ENCODE data around the gene STAT3. TPM values are rescaled to one million over a fixed set of nuclear protein-coding genes. Genes with fewer than 3 reads are reported as not detected.
"Not testable (repeated sequence)": the region's sequence is repeated elsewhere in the genome, so short reads cannot be mapped to it uniquely, and the experiment has no call there.

The STAT3 gene
- total and polyA plus RNA-seq, 2 experiments from 2014 or later, result 84.1 to 112 TPM

DNA sequence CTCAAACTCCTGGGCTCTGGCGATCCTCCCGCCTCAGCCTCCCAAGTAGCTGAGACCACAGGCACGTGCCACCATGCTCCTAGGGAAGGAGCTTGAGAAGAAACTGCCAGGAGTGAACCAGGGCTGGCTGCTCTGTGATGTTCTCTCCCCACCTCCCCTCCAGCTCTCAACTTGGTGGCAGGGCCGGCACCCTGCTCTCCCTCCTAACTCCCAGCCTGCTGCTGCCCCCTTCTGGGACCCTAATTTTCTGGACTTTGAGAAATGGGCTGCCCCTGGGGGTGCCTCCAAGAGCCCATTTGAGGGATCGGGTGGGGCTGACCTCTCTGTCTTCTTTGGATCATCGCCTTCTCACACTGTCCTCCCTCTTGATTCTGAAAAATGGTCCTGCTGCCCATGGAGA is 14.9 kb upstream of the STAT3 start:
- peaks cover 78% of the 10 kb centered on the region for H3K79me2 ChIP-seq (ENCODE audit: insufficient read depth)
- no peaks in the 10 kb centered on the region for H3K9me2 ChIP-seq (ENCODE audit: insufficient read depth)
- H3K4me1 ChIP-seq (ENCODE audit: insufficient read depth), result peaks cover 64% of the 10 kb centered on the region
- peaks cover 86% of the 10 kb centered on the region for H3F3A ChIP-seq (ENCODE audit: insufficient read depth)
- H4K20me1 ChIP-seq (ENCODE audit: insufficient read depth), result peaks cover 25% of the 10 kb centered on the region; the same call in 1 of the 2 replicates
- H3K9me3 ChIP-seq (ENCODE audit: low read depth), result no peaks in the 10 kb centered on the region
- no peak for DNase-seq
- no peaks in the 10 kb centered on the region for H3K27me3 ChIP-seq (replicated peaks; ENCODE audit: insufficient read depth)
- no peak overlapping the region for H3K4me3 ChIP-seq
- TF ChIP-seq EZH2phosphoT487 (IDR thresholded peaks at IDR 0.05; ENCODE audit: insufficient read depth, low read depth), result no peak
- no peak for TF ChIP-seq EZH2 (IDR thresholded peaks at IDR 0.05; ENCODE audit: insufficient read depth, poor library complexity, severe bottlenecking)
- no peak overlapping the region for H3K4me2 ChIP-seq (ENCODE audit: unreplicated experiment)
- peak overlapping the region; percentile 77 for H3K27ac ChIP-seq
- peak overlapping the region; percentile 20; the same call in 1 of the 2 replicates for H3K9ac ChIP-seq
- in situ Hi-C loops (cut with MboI), result loop anchor here (10.0 kb wide), 1 partner anchor 78 kb away; no protein-coding TSS in a partner anchor
- H3K36me3 ChIP-seq (ENCODE audit: low read depth), result peaks cover 26% of the 10 kb centered on the region
- 73 to 82% methylated on average over 6 of the region's 6 CpGs for WGBS, 2 experiments (ENCODE audit: low coverage in 1 of 2, low lambda C conversion rate in 2 of 2, missing lambda C conversion rate in 2 of 2)
- no peak overlapping the region for H2AFZ ChIP-seq

DNA sequence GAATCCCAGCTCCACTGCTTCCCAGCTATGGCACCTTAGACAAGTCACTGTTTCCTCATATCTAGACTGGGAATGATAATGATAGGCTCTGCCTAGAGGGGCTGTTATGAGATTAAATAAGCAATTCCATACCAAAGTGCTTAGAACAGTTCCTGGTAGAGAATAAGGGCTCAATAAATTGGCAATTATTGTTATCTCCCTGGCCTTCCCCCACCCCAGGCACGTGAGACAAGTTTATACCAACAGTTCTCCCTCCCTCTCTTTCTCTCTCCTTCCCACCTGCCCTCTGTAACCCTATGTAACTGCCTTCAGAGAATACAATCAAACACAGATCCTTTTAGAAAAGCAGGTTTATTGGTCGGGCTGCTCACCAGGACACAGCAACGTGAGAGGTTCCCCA is 13.9 kb upstream of the STAT3 start:
- TF ChIP-seq EZH2phosphoT487 (IDR thresholded peaks at IDR 0.05; ENCODE audit: insufficient read depth, low read depth) (no peak), EZH2 (IDR thresholded peaks at IDR 0.05; ENCODE audit: insufficient read depth, poor library complexity, severe bottlenecking) (no peak)
- in situ Hi-C loops (cut with MboI), result loop anchor here (10.0 kb wide), 1 partner anchor 77 kb away; no protein-coding TSS in a partner anchor
- peak overlapping the region; percentile 77 for H3K27ac ChIP-seq
- H3K9me3 ChIP-seq (ENCODE audit: low read depth), result no peaks in the 10 kb centered on the region
- no peak overlapping the region for H3K4me3 ChIP-seq
- no peak for DNase-seq
- H4K20me1 ChIP-seq (ENCODE audit: insufficient read depth), result peaks cover 18% of the 10 kb centered on the region; the same call in 1 of the 2 replicates
- peaks cover 81% of the 10 kb centered on the region for H3F3A ChIP-seq (ENCODE audit: insufficient read depth)
- H3K4me1 ChIP-seq (ENCODE audit: insufficient read depth), result peaks cover 55% of the 10 kb centered on the region
- H3K36me3 ChIP-seq (ENCODE audit: low read depth), result peaks cover 26% of the 10 kb centered on the region
- no peak overlapping the region for H3K4me2 ChIP-seq (ENCODE audit: unreplicated experiment)
- 45 to 51% methylated on average over 3 of the region's 3 CpGs for WGBS, 2 experiments (ENCODE audit: low coverage in 1 of 2, low lambda C conversion rate in 2 of 2, missing lambda C conversion rate in 2 of 2)
- peaks cover 68% of the 10 kb centered on the region for H3K79me2 ChIP-seq (ENCODE audit: insufficient read depth)
- no peaks in the 10 kb centered on the region for H3K27me3 ChIP-seq (replicated peaks; ENCODE audit: insufficient read depth)
- peak overlapping the region; percentile 20; the same call in 1 of the 2 replicates for H3K9ac ChIP-seq
- no peak overlapping the region for H2AFZ ChIP-seq
- no peaks in the 10 kb centered on the region for H3K9me2 ChIP-seq (ENCODE audit: insufficient read depth)

DNA sequence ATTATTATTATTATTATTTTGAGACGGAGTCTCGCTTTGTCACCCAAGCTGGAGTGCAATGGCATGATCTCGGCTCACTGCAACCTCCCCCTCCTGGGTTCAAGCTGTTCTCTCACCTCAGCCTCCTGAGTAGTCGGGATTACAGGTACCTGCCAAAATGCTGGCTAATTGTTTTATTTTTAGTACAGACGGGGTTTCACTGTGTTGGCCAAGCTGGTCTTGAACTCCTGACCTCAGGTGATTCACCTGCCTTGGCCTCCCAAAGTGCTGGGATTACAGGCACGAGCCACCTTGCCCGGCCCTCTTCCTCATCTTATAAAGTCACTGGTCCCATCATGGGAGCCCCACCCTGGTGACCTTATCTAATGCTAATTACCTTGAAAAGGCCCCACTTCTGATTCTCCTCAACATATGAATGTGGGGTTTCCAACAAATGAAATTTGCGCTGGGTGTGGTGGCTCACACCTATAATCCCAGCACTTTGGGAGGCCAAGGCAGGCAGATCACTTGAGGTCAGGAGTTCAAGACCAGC is 12.7 kb upstream of the STAT3 start:
- H3K27me3 ChIP-seq (replicated peaks; ENCODE audit: insufficient read depth); H3K4me3 ChIP-seq; H2AFZ ChIP-seq; H3K9me2 ChIP-seq (ENCODE audit: insufficient read depth); H3K9me3 ChIP-seq (ENCODE audit: low read depth); DNase-seq; H3K4me2 ChIP-seq (ENCODE audit: unreplicated experiment); H3K9ac ChIP-seq: not testable (repeated sequence)
- Histone ChIP-seq H3K27ac (peak overlapping the region; percentile 77), H3F3A (ENCODE audit: insufficient read depth) (peaks cover 70% of the 10 kb centered on the region), H3K79me2 (ENCODE audit: insufficient read depth) (peaks cover 56% of the 10 kb centered on the region), H3K36me3 (ENCODE audit: low read depth) (peaks cover 26% of the 10 kb centered on the region), H4K20me1 (ENCODE audit: insufficient read depth) (peaks cover 11% of the 10 kb centered on the region; the same call in 1 of the 2 replicates), H3K4me1 (ENCODE audit: insufficient read depth) (peaks cover 45% of the 10 kb centered on the region)
- in situ Hi-C loops (cut with MboI), result loop anchor here (10.0 kb wide), 1 partner anchor 76 kb away; no protein-coding TSS in a partner anchor
- 65 to 69% methylated on average over 8 of the region's 8 CpGs for WGBS, 2 experiments (ENCODE audit: low coverage in 1 of 2, low lambda C conversion rate in 2 of 2, missing lambda C conversion rate in 2 of 2)

DNA sequence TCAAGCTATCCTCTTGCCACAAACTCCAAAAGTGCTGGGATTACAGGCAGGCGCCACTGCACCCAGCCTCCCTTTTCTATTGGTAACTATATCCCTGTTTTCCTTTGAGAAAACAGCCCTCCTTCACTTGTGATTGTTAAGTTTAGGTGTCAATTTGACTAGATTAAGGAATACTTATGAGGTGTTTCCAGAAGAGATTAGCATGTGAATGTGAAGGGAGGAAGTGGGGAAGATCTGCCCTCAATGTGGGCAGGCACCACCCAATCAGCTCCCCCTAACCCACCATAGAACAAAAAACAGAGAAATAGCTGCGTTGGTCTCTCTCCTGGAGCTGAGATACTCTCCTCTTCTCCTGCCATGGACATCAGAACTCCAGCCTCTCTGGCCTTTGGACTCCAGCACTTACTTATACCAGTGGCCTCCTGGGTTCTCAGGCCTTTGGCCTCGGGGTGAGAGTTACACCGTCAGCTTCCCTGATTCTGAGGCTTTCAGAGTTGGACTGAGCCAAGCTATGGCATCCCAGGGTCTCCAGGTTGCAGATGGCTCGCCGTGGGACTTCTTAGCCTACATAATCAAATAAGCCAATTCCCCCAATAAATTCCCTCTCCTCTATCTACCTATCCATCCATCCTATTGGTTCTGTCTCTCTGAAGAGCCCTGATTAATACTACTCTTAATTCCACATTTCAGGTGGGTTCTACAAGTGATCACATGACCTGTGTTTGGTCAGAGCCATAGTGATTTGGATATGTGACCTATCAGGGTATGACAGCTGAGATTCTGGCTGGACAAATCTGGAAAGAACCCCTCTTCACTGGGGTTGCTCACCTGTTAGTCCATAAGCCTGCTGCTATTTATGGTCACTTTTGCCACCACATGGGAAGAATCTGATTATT is 12.0 kb upstream of the STAT3 start:
- no peak overlapping the region for H3K4me2 ChIP-seq (ENCODE audit: unreplicated experiment)
- H3K79me2 ChIP-seq (ENCODE audit: insufficient read depth), result peaks cover 49% of the 10 kb centered on the region
- H3K27ac ChIP-seq, result peak overlapping the region; percentile 77
- no peak for TF ChIP-seq EZH2 (IDR thresholded peaks at IDR 0.05; ENCODE audit: insufficient read depth, poor library complexity, severe bottlenecking)
- no peak for TF ChIP-seq EZH2phosphoT487 (IDR thresholded peaks at IDR 0.05; ENCODE audit: insufficient read depth, low read depth)
- no peaks in the 10 kb centered on the region for H3K27me3 ChIP-seq (replicated peaks; ENCODE audit: insufficient read depth)
- WGBS, 2 experiments (ENCODE audit: low coverage in 1 of 2, low lambda C conversion rate in 2 of 2, missing lambda C conversion rate in 2 of 2), result 81 to 84% methylated on average over 6 of the region's 6 CpGs
- H2AFZ ChIP-seq, result no peak overlapping the region
- H3F3A ChIP-seq (ENCODE audit: insufficient read depth), result peaks cover 67% of the 10 kb centered on the region
- no peak overlapping the region for H3K9ac ChIP-seq
- H3K4me3 ChIP-seq, result no peak overlapping the region
- peaks cover 45% of the 10 kb centered on the region for H3K4me1 ChIP-seq (ENCODE audit: insufficient read depth)
- in situ Hi-C loops (cut with MboI), result loop anchor here (10.0 kb wide), 1 partner anchor 75 kb away; no protein-coding TSS in a partner anchor
- H3K9me3 ChIP-seq (ENCODE audit: low read depth), result no peaks in the 10 kb centered on the region
- H3K9me2 ChIP-seq (ENCODE audit: insufficient read depth), result no peaks in the 10 kb centered on the region
- no peak for DNase-seq
- peaks cover 11% of the 10 kb centered on the region; the same call in 1 of the 2 replicates for H4K20me1 ChIP-seq (ENCODE audit: insufficient read depth)
- H3K36me3 ChIP-seq (ENCODE audit: low read depth), result peaks cover 26% of the 10 kb centered on the region
